HG02798 (cell line): ENCODE data around the gene ACSBG1.

ENCODE experiments used
- ATAC-seq: cut with Tn5 transposase; IDR thresholded peaks from one replicate; pipeline ENCODE4 v1.9.1; 2021; ENCODE audit warnings: mild to moderate bottlenecking; ENCODE audit not compliant: unreplicated experiment, poor library complexity

The ACSBG1 gene

GRCh38 chr15:78224023-78224411 is 10.3 kb downstream of the ACSBG1 start:
- ATAC-seq: no peak

DNA sequence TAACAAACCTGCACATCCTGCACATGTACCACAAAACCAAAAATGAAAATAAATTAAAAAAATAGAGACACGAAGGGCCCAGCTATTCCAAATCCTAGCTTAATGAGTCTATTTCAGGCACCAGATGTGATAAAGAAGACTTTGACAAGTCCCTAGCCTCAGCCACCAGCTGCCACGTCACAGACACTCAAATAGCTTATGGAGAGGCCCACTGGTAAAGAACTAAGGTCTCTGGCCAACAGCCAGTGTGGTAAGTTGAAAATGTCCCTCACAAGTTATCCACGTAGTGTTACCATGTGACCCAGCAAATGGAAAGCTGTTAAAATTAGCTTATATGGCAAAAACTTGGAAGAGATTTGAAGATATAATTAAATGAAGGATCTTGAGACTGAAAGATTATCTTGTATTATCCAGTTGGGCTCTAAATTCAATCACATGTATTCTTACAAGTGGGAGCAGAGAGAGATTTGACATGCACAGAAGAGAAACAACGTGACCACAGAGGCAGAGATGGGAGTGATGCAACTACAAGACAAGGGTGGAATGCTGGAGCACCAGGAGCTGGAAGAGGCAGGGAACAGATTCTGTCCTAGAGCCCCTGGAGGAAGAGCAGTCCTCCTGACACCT is 10.9 kb downstream of the ACSBG1 start:
- no peak for ATAC-seq

- no peak for ATAC-seq
Observed at GRCh38 chr15:78222745-78223395, 11.5 kb downstream of the ACSBG1 start.

- no peak for ATAC-seq
Observed at GRCh38 chr15:78220713-78221112, 13.7 kb downstream of the ACSBG1 start.

GRCh38 chr15:78216276-78217104 is 17.9 kb downstream of the ACSBG1 start:
- ATAC-seq: no peak

GRCh38 chr15:78213956-78214355 is 20.4 kb downstream of the ACSBG1 start:
- ATAC-seq: no peak

- ATAC-seq: no peak
Observed at GRCh38 chr15:78213425-78213750, 21.0 kb downstream of the ACSBG1 start.

- no peak for ATAC-seq
Observed at GRCh38 chr15:78212546-78213424, 21.6 kb downstream of the ACSBG1 start.

GRCh38 chr15:78212008-78212407 is 22.4 kb downstream of the ACSBG1 start:
- no peak for ATAC-seq

- ATAC-seq: no peak
Observed at GRCh38 chr15:78211189-78211921, 23.0 kb downstream of the ACSBG1 start.

DNA sequence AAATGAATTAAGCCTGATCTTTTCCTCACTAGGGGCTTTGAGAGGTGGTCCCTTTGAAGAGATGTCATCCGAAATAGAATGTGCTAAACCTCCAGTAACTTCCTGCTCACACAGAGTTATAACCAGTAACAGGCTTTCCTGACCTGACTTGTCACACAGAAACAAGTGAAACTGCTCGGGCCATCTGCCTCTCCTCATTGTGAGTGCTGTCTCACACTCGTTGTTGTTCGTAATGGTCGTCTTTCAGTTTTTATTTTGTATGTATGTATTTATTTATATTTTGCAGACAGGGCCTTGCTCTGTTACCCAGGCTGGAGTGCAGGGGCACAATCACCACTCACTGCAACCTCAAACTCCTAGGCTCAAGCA is 24.0 kb downstream of the ACSBG1 start:
- ATAC-seq: no peak

DNA sequence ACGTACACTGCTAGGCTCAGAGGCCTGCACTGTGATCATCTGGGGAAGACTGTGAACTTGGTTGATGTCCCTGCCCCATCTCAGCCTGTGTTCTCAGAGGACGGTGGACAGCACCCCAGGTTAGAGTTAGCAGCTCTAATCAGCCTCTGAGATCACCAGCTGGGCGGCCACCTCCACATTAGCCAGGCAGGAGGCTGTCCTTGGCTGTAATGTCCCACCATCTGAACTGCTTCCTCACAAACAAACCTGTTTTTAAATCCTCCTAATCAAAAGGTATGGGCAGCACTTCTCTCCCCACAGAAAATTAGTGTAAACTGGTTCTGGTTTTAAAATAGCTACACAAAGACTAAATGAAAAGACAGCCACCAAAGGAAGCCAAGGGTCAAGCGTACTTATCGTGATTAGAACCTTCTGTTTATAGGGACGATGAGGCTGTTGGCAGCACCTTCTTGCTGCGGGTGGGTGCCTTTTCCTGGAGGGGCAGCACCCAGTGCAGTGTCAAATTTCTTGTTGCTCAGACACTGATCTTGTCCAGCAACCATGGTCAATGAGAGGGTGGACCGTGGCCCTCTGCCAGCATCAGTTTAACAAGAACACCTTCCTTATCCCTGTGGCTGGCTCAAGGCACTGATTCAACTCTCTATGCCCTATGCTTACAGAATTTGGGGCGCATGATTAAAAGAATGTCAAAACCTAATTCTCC is 24.6 kb downstream of the ACSBG1 start:
- ATAC-seq: no peak

GRCh38 chr15:78208887-78209645 is 25.3 kb downstream of the ACSBG1 start:
- no peak for ATAC-seq

DNA sequence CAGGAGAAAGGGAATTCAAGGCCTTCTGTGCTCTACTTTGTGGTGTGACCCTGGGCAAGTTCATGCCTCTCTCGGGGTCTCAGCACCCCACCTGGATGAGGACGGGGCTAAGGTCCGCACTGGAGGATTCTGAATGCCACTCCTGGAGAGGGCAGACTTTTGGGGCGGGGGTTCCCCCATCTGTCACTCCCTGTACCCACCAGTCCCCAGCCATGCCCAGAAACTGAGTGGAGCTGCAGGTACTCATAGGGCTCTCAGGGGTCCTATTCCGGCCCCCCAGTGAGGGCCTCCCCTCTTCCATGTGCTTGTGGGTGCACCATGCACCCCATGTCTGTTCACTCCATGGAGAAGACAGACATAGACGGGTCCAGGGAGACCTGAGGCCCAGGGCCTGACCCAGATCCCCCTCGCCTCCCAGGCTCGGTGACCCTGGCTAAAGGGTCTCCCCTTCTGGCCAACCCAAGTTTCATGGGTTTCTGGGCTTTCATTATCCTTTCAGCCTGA is 26.0 kb downstream of the ACSBG1 start:
- no peak for ATAC-seq

DNA sequence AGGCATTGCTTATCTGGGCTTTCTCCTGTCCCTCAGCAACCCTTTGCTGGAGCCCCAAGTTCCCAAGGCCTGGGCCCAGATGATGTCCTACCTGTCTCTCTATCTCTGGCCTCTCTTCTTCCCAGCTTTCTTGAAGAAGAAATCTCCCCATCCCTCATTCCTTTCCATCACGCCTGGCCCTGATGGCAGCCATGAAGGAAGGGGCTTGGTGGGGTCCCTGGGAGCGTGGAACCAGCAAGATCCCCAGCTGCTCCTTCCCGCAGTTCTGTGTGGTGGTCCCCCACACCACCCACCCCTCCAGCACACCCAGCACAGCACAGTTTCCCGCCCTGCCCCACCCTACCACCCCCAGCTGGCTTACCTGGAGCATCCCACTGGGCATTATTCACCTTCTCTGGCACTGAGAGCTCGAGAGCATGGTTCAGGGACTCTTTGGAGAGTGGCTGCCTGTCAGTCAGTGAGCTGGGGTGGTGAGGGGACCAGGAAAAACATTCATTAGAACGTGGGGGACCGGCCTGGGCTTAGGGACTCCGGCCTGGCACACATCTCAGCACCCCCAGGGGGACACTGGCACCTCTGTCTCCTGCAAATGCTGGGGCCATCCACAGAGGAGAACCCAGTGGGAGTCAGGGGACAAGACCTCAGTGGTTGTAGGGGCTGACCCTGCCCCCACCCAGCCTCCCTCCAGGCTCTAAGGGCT is 26.6 kb downstream of the ACSBG1 start:
- no peak for ATAC-seq

DNA sequence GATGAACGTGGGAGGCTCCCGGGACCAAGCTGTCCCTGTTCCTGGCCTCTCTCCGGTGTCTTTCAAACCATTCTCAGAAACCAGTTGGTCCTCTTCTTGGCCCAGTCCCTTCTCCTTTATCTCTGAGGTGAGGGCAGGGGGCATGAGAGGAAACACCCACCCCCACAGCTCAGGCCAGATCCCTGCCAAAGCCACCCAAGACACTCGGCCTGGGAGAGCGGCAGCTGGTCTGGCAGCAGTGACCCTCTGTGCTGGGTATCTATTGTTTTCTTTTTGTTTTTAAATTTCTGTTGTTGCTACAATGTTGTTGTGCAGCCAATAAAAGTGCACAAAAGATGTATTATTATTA is 27.3 kb downstream of the ACSBG1 start:
- ATAC-seq: no peak

GRCh38 chr15:78206326-78207109 is 27.8 kb downstream of the ACSBG1 start:
- no peak for ATAC-seq
